Osteocyte (in vitro differentiated cells): ENCODE data around the gene CYP4F8. TPM values are rescaled to one million over a fixed set of nuclear protein-coding genes. Genes with fewer than 3 reads are reported as not detected.

Experiments used
- DNase-seq: peaks from one replicate; pipeline ENCODE4 v3.0.0; 2021; ENCODE audit warnings: mixed read lengths; ENCODE audit not compliant: unreplicated experiment; ENCODE audit errors: extremely low spot score
- H3K27ac Mint-ChIP-seq: one replicate; pipeline ENCODE4 v1.8.0; 2021; ENCODE audit warnings: mild to moderate bottlenecking, mixed read lengths; ENCODE audit not compliant: unreplicated experiment
- H3K27me3 Mint-ChIP-seq: one replicate; pipeline ENCODE4 v1.8.0; 2021; ENCODE audit warnings: mixed read lengths; ENCODE audit not compliant: unreplicated experiment
- H3K36me3 Mint-ChIP-seq: one replicate; pipeline ENCODE4 v1.8.0; 2021; ENCODE audit warnings: mixed read lengths; ENCODE audit not compliant: unreplicated experiment
- H3K4me1 Mint-ChIP-seq: one replicate; pipeline ENCODE4 v1.8.0; 2021; ENCODE audit warnings: mixed read lengths; ENCODE audit not compliant: unreplicated experiment
- H3K4me3 Mint-ChIP-seq: one replicate; pipeline ENCODE4 v1.8.0; 2021; ENCODE audit warnings: mild to moderate bottlenecking, moderate library complexity, mixed read lengths; ENCODE audit not compliant: unreplicated experiment
- H3K9me3 Mint-ChIP-seq: one replicate; pipeline ENCODE4 v1.8.0; 2021; ENCODE audit warnings: mixed read lengths; ENCODE audit not compliant: unreplicated experiment
- CTCF ChIP-seq: fragments of 200-600 bp; sonication (generic); IDR thresholded peaks from 2 replicates; pipeline ENCODE4 v1.5.0; 2021; ENCODE audit warnings: antibody characterized with exemption, mild to moderate bottlenecking, moderate library complexity
- total RNA-seq: library from RNA; stranded (reverse); gene quantifications from 2 replicates; pipeline ENCODE4 v1.2.1, GENCODE V29; 2021

The CYP4F8 gene
- total RNA-seq, 1 donor from 2014 or later = not detected

- Mint-ChIP-seq H3K27me3 (no peaks in the 10 kb centered on the region), H3K9me3 (peaks cover 6% of the 10 kb centered on the region), H3K4me3 (no peak overlapping the region), H3K36me3 (no peaks in the 10 kb centered on the region), H3K4me1 (no peaks in the 10 kb centered on the region), H3K27ac (no peak overlapping the region)
- DNase-seq = peak; percentile 71
- no peak for TF ChIP-seq CTCF
Measured at GRCh38 chr19:15652559-15653278, 37.7 kb downstream of the CYP4F8 start.

GRCh38 chr19:15656467-15656866 is 41.4 kb downstream of the CYP4F8 start:
- no peak for DNase-seq
- Mint-ChIP-seq H3K27ac (no peak overlapping the region), H3K27me3 (no peaks in the 10 kb centered on the region), H3K4me3 (no peak overlapping the region), H3K9me3 (peaks cover 12% of the 10 kb centered on the region), H3K36me3 (no peaks in the 10 kb centered on the region), H3K4me1 (no peaks in the 10 kb centered on the region)
- TF ChIP-seq CTCF = no peak

- TF ChIP-seq CTCF = no peak
- Mint-ChIP-seq H3K36me3 (no peaks in the 10 kb centered on the region), H3K9me3 (peaks cover 19% of the 10 kb centered on the region), H3K27me3 (no peaks in the 10 kb centered on the region), H3K4me1 (no peaks in the 10 kb centered on the region), H3K4me3 (no peak overlapping the region), H3K27ac (no peak overlapping the region)
- DNase-seq = peak; percentile 30
Measured at GRCh38 chr19:15663247-15663646, 48.2 kb downstream of the CYP4F8 start.

GRCh38 chr19:15666186-15666585 is 51.2 kb downstream of the CYP4F8 start:
- Mint-ChIP-seq H3K27me3 (no peaks in the 10 kb centered on the region), H3K9me3 (peaks cover 15% of the 10 kb centered on the region), H3K36me3 (no peaks in the 10 kb centered on the region), H3K4me3 (no peak overlapping the region), H3K4me1 (no peaks in the 10 kb centered on the region), H3K27ac (no peak overlapping the region)
- TF ChIP-seq CTCF = no peak
- DNase-seq = peak; percentile 60

- Mint-ChIP-seq H3K4me3 (no peak overlapping the region), H3K27me3 (no peaks in the 10 kb centered on the region), H3K36me3 (no peaks in the 10 kb centered on the region), H3K4me1 (no peaks in the 10 kb centered on the region), H3K27ac (no peak overlapping the region), H3K9me3 (peaks cover 10% of the 10 kb centered on the region)
- no peak for TF ChIP-seq CTCF
- peak; percentile 32 for DNase-seq
Measured at GRCh38 chr19:15666883-15667282, 51.9 kb downstream of the CYP4F8 start.
